ENCODE data around the gene RAI1. TPM values are rescaled to one million over a fixed set of nuclear protein-coding genes. Genes with fewer than 3 reads are reported as not detected.
"Not testable (repeated sequence)": the region's sequence is repeated elsewhere in the genome, so short reads cannot be mapped to it uniquely, and the experiment has no call there.

The RAI1 gene, protein sequence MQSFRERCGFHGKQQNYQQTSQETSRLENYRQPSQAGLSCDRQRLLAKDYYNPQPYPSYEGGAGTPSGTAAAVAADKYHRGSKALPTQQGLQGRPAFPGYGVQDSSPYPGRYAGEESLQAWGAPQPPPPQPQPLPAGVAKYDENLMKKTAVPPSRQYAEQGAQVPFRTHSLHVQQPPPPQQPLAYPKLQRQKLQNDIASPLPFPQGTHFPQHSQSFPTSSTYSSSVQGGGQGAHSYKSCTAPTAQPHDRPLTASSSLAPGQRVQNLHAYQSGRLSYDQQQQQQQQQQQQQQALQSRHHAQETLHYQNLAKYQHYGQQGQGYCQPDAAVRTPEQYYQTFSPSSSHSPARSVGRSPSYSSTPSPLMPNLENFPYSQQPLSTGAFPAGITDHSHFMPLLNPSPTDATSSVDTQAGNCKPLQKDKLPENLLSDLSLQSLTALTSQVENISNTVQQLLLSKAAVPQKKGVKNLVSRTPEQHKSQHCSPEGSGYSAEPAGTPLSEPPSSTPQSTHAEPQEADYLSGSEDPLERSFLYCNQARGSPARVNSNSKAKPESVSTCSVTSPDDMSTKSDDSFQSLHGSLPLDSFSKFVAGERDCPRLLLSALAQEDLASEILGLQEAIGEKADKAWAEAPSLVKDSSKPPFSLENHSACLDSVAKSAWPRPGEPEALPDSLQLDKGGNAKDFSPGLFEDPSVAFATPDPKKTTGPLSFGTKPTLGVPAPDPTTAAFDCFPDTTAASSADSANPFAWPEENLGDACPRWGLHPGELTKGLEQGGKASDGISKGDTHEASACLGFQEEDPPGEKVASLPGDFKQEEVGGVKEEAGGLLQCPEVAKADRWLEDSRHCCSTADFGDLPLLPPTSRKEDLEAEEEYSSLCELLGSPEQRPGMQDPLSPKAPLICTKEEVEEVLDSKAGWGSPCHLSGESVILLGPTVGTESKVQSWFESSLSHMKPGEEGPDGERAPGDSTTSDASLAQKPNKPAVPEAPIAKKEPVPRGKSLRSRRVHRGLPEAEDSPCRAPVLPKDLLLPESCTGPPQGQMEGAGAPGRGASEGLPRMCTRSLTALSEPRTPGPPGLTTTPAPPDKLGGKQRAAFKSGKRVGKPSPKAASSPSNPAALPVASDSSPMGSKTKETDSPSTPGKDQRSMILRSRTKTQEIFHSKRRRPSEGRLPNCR (N-terminal part only)
- total RNA-seq, result 10 to 100 TPM; 25.0 to 25.5 TPM

GRCh38 chr17:17681187-17681743 lies at the start of gene RAI1:
TSS of gene RAI1 (plus strand) at chr17:17681458. CDS start at chr17:17792949, 111,491 bp downstream.
- Mint-ChIP-seq H3K36me3 (no peaks in the 10 kb centered on the region), H3K27ac (peak within 1 kb of the TSS; percentile 90), H3K27me3 (peaks cover 6% of the 10 kb centered on the region), H3K9me3 (no peaks in the 10 kb centered on the region), H3K4me1 (peaks cover 36% of the 10 kb centered on the region), H3K4me3 (peak within 1 kb of the TSS; percentile 90)
- POLR2A ChIA-PET, result interaction anchor here (0.7 to 3.6 kb wide), 9 partner anchors 9 to 168 kb away, joined by 3 to 39 read pairs (median 9); no protein-coding TSS in a partner anchor
- DNase-seq (peak; percentile 91), ATAC-seq (ENCODE audit: low read depth) (peak; percentile 63)

DNA sequence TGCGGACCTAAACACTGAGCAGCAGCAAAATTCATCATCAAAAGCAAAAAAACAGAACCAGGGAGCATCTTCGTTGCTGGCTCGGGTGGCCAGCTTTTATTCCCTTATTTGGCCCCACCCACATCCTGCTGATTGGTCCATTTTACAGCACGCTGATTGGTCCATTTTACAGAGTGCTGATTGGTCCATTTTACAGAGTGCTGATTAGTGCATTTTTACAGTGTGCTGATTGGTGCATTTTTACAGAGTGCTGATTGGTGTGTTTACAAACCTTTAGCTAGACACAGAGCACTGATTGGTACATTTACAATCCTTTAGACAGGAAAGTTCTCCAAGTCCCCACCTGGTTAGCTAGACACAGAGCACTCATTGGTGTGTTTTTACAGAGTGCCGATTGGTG lies 48.6 kb upstream of the RAI1 start:
- H3K27ac Mint-ChIP-seq; H3K36me3 Mint-ChIP-seq; DNase-seq; POLR2A ChIA-PET; H3K27me3 Mint-ChIP-seq; H3K4me3 Mint-ChIP-seq; H3K4me1 Mint-ChIP-seq; H3K9me3 Mint-ChIP-seq; ATAC-seq (ENCODE audit: low read depth): not testable (repeated sequence)

DNA sequence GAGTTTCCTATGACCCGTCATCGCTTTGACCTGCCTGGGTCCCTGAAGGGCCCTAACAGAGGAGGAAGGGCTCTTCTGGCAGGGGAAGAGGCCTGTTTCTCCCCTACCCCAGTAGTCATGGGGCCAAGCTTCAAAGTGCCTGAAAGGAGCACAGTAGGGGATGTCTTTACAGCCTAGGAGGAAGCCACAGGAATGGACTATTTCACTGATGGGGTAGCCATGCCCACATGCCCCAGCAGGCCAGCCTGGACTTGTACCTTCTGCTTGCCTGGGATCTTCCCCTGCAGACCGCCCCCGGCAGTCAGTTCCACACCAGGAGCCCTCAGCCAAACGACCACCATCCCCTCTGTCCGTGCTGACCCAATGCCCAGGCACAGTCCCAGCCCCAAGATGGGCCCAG lies 47.9 kb upstream of the RAI1 start:
- no peak overlapping the region for H3K27ac Mint-ChIP-seq
- no peaks in the 10 kb centered on the region for H3K9me3 Mint-ChIP-seq
- POLR2A ChIA-PET, result no interaction called here
- peaks cover 8% of the 10 kb centered on the region for H3K4me1 Mint-ChIP-seq
- peaks cover 3% of the 10 kb centered on the region for H3K27me3 Mint-ChIP-seq
- ATAC-seq (ENCODE audit: low read depth), result no peak
- H3K36me3 Mint-ChIP-seq, result no peaks in the 10 kb centered on the region
- no peak overlapping the region for H3K4me3 Mint-ChIP-seq
- DNase-seq, result no peak

DNA sequence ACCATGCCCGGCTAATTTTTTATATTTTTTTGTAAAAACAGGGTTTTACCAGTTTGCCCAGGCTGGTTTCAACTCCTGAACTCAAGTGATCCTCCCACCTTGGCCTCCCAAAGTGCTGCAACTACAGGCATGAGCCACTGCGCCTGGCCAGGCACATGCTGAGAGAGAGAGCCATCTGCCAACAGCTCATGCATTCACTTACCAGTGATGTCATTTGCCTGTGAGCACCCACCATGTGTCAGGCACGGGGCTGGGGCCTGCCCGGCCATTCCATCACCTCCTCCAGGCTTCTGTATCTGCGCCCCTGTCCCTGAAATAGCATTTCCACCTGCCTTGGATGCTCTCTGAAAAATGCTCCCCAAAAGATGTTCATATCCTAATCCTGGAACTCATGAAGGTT lies 46.1 kb upstream of the RAI1 start:
- H3K9me3 Mint-ChIP-seq, result no peaks in the 10 kb centered on the region
- peaks cover 6% of the 10 kb centered on the region for H3K27me3 Mint-ChIP-seq
- POLR2A ChIA-PET, result no interaction called here
- no peaks in the 10 kb centered on the region for H3K4me1 Mint-ChIP-seq
- ATAC-seq (ENCODE audit: low read depth) (no peak), DNase-seq (no peak)
- no peak overlapping the region for H3K27ac Mint-ChIP-seq
- H3K4me3 Mint-ChIP-seq, result no peak overlapping the region
- no peaks in the 10 kb centered on the region for H3K36me3 Mint-ChIP-seq

DNA sequence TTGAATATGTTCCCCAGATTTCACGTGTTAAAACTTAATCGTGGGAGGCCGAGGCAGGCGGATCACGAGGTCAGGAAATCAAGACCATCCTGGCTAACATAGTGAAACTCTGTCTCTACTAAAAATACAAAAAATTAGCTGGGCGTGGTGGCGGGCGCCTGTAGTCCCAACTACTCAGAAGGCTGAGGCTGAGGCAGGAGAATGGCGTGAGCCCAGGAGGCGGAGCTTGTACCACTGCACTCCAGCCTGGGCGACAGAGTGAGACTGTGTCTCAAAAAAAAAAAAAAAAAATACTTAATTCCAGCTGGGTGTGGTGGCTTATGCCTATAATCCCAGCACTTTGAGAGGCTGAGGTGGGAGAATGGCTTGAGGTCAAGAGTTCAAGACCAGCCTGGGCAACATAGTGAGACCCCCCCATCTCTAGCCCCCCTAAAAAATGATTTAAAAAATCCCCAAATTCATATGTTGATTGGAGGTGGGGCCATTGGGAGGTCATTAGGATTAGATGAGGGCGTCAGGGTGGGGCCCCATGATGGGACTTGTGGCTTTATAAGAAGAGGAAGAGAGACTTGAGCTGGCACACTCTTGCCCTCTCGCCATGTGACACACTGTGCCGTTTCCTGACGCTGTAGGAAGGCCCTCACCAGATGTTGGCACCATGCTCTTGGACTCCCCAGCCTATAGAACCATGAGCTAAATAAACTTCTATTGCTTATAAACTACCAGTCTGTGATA lies 45.6 kb upstream of the RAI1 start:
- ATAC-seq (ENCODE audit: low read depth); H3K4me1 Mint-ChIP-seq; H3K27me3 Mint-ChIP-seq; H3K36me3 Mint-ChIP-seq; H3K27ac Mint-ChIP-seq; H3K4me3 Mint-ChIP-seq; DNase-seq; H3K9me3 Mint-ChIP-seq; POLR2A ChIA-PET: not testable (repeated sequence)

- Mint-ChIP-seq H3K9me3 (no peaks in the 10 kb centered on the region), H3K4me1 (no peaks in the 10 kb centered on the region), H3K36me3 (no peaks in the 10 kb centered on the region), H3K27me3 (peaks cover 6% of the 10 kb centered on the region), H3K27ac (no peak overlapping the region), H3K4me3 (no peak overlapping the region)
- POLR2A ChIA-PET, result no interaction called here
- no peak for ATAC-seq (ENCODE audit: low read depth)
- DNase-seq, result no peak
Observed at GRCh38 chr17:17636272-17636885, 44.9 kb upstream of the RAI1 start.

GRCh38 chr17:17638467-17638866 lies 42.8 kb upstream of the RAI1 start:
- POLR2A ChIA-PET, result interaction anchor here (1.3 kb wide), 1 partner anchor 10 kb away, joined by 3 read pairs; no protein-coding TSS in a partner anchor
- no peak for ATAC-seq (ENCODE audit: low read depth)
- Mint-ChIP-seq H3K36me3 (no peaks in the 10 kb centered on the region), H3K9me3 (no peaks in the 10 kb centered on the region), H3K4me1 (no peaks in the 10 kb centered on the region), H3K4me3 (no peak overlapping the region), H3K27ac (no peak overlapping the region), H3K27me3 (peaks cover 8% of the 10 kb centered on the region)
- no peak for DNase-seq

GRCh38 chr17:17639661-17640270 lies 41.5 kb upstream of the RAI1 start:
- H3K9me3 Mint-ChIP-seq; H3K27me3 Mint-ChIP-seq; H3K4me3 Mint-ChIP-seq; DNase-seq; ATAC-seq (ENCODE audit: low read depth); H3K27ac Mint-ChIP-seq; H3K36me3 Mint-ChIP-seq; H3K4me1 Mint-ChIP-seq: not testable (repeated sequence)
- POLR2A ChIA-PET, result interaction anchor here (0.7 kb wide), 1 partner anchor 15 kb away, joined by 5 read pairs; no protein-coding TSS in a partner anchor

GRCh38 chr17:17641621-17642409 lies 39.4 kb upstream of the RAI1 start:
- Mint-ChIP-seq H3K36me3 (no peaks in the 10 kb centered on the region), H3K9me3 (peaks cover 2% of the 10 kb centered on the region), H3K27ac (no peak overlapping the region), H3K4me3 (no peak overlapping the region), H3K4me1 (no peaks in the 10 kb centered on the region), H3K27me3 (peaks cover 5% of the 10 kb centered on the region)
- ATAC-seq (ENCODE audit: low read depth) (peak; percentile 86), DNase-seq (peak; percentile 76)
- POLR2A ChIA-PET, result interaction anchor here (1.1 to 2.3 kb wide), 2 partner anchors 13 to 145 kb away, joined by 3 to 11 read pairs; partner anchors contain the start of gene RASD1

DNA sequence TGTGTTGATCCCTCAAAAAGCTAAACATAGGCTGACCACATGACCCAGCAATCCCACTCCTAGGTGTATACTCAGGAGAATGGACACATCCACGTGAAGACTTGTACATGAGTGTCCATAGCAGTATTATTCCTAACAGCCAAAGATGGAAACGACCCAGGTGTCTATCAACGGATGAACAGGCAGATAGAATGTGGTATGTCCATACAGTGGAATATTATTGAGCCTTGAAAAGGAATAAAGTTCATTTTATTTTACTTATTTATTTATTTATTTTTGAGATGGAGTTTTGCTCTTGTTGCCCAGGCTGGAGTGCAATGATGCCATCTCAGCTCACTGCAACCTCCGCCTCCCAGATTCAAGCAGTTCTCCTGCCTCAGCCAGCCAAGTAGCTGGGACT lies 36.1 kb upstream of the RAI1 start:
- H3K27ac Mint-ChIP-seq; H3K4me3 Mint-ChIP-seq; POLR2A ChIA-PET; H3K27me3 Mint-ChIP-seq; ATAC-seq (ENCODE audit: low read depth); H3K4me1 Mint-ChIP-seq; H3K36me3 Mint-ChIP-seq; DNase-seq; H3K9me3 Mint-ChIP-seq: not testable (repeated sequence)

DNA sequence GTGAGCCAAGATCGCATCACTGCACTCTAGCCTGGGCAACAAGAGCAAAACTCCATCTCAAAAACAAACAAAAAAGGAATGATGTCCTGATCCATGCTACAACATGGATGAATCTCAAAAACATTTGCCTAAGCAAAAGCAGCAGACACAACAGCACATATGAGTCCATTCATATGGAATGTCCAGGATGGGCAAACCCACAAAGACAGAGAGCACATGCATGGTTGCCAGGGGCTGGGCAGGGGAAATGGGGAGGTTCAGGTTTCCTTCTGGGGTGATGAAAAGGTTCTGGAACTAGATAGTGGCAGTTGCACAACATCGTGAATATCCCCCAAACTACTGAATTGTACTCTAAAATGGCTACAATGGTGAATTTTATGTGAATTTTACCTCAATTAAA lies 35.3 kb upstream of the RAI1 start:
- POLR2A ChIA-PET, result no interaction called here
- H3K4me3 Mint-ChIP-seq, result no peak overlapping the region
- ATAC-seq (ENCODE audit: low read depth) (no peak), DNase-seq (no peak)
- no peak overlapping the region for H3K27ac Mint-ChIP-seq
- H3K4me1 Mint-ChIP-seq, result no peaks in the 10 kb centered on the region
- H3K36me3 Mint-ChIP-seq, result no peaks in the 10 kb centered on the region
- peaks cover 11% of the 10 kb centered on the region for H3K27me3 Mint-ChIP-seq
- H3K9me3 Mint-ChIP-seq, result peaks cover 6% of the 10 kb centered on the region
